ENCODE measurements around the gene ANK3.

ANK3 gene

GRCh38 chr10:60380781-60381180, 8.9 kb downstream of the ANK3 start:
- FAIRE-seq = no peak

GRCh38 chr10:60377955-60378354, 11.7 kb downstream of the ANK3 start:
- no peak for DNase-seq (ENCODE audit: insufficient read length, low spot score)
- FAIRE-seq = no peak

More at GRCh38 chr10:60380781-60381180, 8.9 kb downstream of the ANK3 start:
- no peak for DNase-seq (ENCODE audit: insufficient read length, low spot score)

- no peak for FAIRE-seq
- DNase-seq (ENCODE audit: insufficient read length, low spot score) = no peak
These were observed 12.7 kb downstream of the ANK3 start for GRCh38 chr10:60377042-60377352.

GRCh38 chr10:60376221-60377041, 13.2 kb downstream of the ANK3 start:
- DNase-seq (ENCODE audit: insufficient read length, low spot score) = no peak
- FAIRE-seq = no peak

- FAIRE-seq = no peak
- DNase-seq (ENCODE audit: insufficient read length, low spot score) = no peak
These were observed 14.2 kb downstream of the ANK3 start for GRCh38 chr10:60375293-60376004.

- FAIRE-seq (no peak), DNase-seq (ENCODE audit: insufficient read length, low spot score) (no peak)
These were observed 14.8 kb downstream of the ANK3 start for GRCh38 chr10:60374836-60375235.

GRCh38 chr10:60372436-60372835, 17.2 kb downstream of the ANK3 start:
- FAIRE-seq = no peak
- no peak for DNase-seq (ENCODE audit: insufficient read length, low spot score)

GRCh38 chr10:60369547-60369930, 20.1 kb downstream of the ANK3 start:
- FAIRE-seq (no peak), DNase-seq (ENCODE audit: insufficient read length, low spot score) (no peak)

- no peak for DNase-seq (ENCODE audit: insufficient read length, low spot score)
- FAIRE-seq = no peak
These were observed 20.7 kb downstream of the ANK3 start for GRCh38 chr10:60368875-60369546.

GRCh38 chr10:60367901-60368300, 21.8 kb downstream of the ANK3 start:
- FAIRE-seq = no peak
- DNase-seq (ENCODE audit: insufficient read length, low spot score) = no peak

GRCh38 chr10:60367431-60367830, 22.2 kb downstream of the ANK3 start:
- DNase-seq (ENCODE audit: insufficient read length, low spot score) (no peak), FAIRE-seq (no peak)

- FAIRE-seq = no peak
- no peak for DNase-seq (ENCODE audit: insufficient read length, low spot score)
These were observed 22.7 kb downstream of the ANK3 start for GRCh38 chr10:60367024-60367423.

GRCh38 chr10:60363187-60363586, 26.5 kb downstream of the ANK3 start:
- FAIRE-seq (no peak), DNase-seq (ENCODE audit: insufficient read length, low spot score) (no peak)

- FAIRE-seq = peak; percentile 8
These were observed 27.2 kb downstream of the ANK3 start for GRCh38 chr10:60362461-60362860.

GRCh38 chr10:60359066-60359465, 30.6 kb downstream of the ANK3 start:
- DNase-seq (ENCODE audit: insufficient read length, low spot score) (no peak), FAIRE-seq (no peak)

More at GRCh38 chr10:60362461-60362860, 27.2 kb downstream of the ANK3 start:
- DNase-seq (ENCODE audit: insufficient read length, low spot score) = no peak

GRCh38 chr10:60358282-60358681, 31.4 kb downstream of the ANK3 start:
- FAIRE-seq (peak; percentile 80), DNase-seq (ENCODE audit: insufficient read length, low spot score) (no peak)

GRCh38 chr10:60353519-60354258, 36.0 kb downstream of the ANK3 start:
- FAIRE-seq = no peak
- no peak for DNase-seq (ENCODE audit: insufficient read length, low spot score)

- FAIRE-seq = peak; percentile 80
- no peak for DNase-seq (ENCODE audit: insufficient read length, low spot score)
These were observed 37.6 kb downstream of the ANK3 start for GRCh38 chr10:60352105-60352504.

- FAIRE-seq (peak; percentile 70), DNase-seq (ENCODE audit: insufficient read length, low spot score) (no peak)
These were observed 38.4 kb downstream of the ANK3 start for GRCh38 chr10:60351191-60351853.

- DNase-seq (ENCODE audit: insufficient read length, low spot score) (no peak), FAIRE-seq (peak; percentile 21)
These were observed 39.3 kb downstream of the ANK3 start for GRCh38 chr10:60350400-60350799.
